H1 (cell line): ENCODE results near the gene SAG. TPM values are rescaled to one million over a fixed set of nuclear protein-coding genes. Genes with fewer than 3 reads are reported as not detected.
"Not testable (repeated sequence)": the region's sequence is repeated elsewhere in the genome, so short reads cannot be mapped to it uniquely, and the experiment has no call there.

Experiments
- CTCF ChIA-PET: fragments of 300-600 bp; sonication (Branson Sonifier 250); formaldehyde crosslinking; loops from one replicate; lab custom pipeline; 2021; ENCODE audit not compliant: partially characterized antibody; lab: Charles Lee
- POLR2A ChIA-PET: fragments of 300-600 bp; sonication (Branson Sonifier 250); formaldehyde crosslinking; loops from one replicate; lab custom pipeline; 2021; ENCODE audit warnings: inconsistent platforms; ENCODE audit not compliant: partially characterized antibody; lab: Charles Lee
- DNase-seq, 2 experiments: peaks; one replicate each; pipeline versions ENCODE4 v3.0.0 to v3.0.0-alpha.2; 2010 to 2022; ENCODE audit warnings: low spot score in 2 of 2, low read depth in 1 of 2, mixed read lengths in 1 of 2
- FAIRE-seq: peaks from 2 replicates; lab custom pipeline; 2011; peaks lifted over from hg19 to GRCh38; lab: Jason Lieb, UNC
- H2AFZ ChIP-seq: 2 replicates; pipeline ENCODE4 v1.8.1; 2012; ENCODE audit warnings: low read length, inconsistent platforms
- H2AK5ac ChIP-seq: 2 replicates; pipeline ENCODE4 v1.6.1; 2013; ENCODE audit warnings: low read depth, low read length
- H2BK120ac ChIP-seq: replicated peaks from 2 replicates; pipeline ENCODE3; 2013; ENCODE audit warnings: low read depth, low read length, inconsistent platforms
- H2BK12ac ChIP-seq: 2 replicates; pipeline ENCODE4 v1.6.1; 2013; ENCODE audit warnings: low read depth, low read length
- H2BK15ac ChIP-seq: 2 replicates; pipeline ENCODE4 v1.6.1; 2013; ENCODE audit warnings: low read length
- H2BK20ac ChIP-seq: 2 replicates; pipeline ENCODE4 v1.6.1; 2013; ENCODE audit warnings: low read length
- H2BK5ac ChIP-seq: 2 replicates; pipeline ENCODE4 v1.6.1; 2013; ENCODE audit warnings: low read depth, low read length
- H3K14ac ChIP-seq: 2 replicates; pipeline ENCODE4 v1.6.1; 2013; ENCODE audit warnings: inconsistent platforms; ENCODE audit not compliant: insufficient read length
- H3K18ac ChIP-seq: 2 replicates; pipeline ENCODE4 v1.6.1; 2013; ENCODE audit warnings: low read length; ENCODE audit errors: extremely low read depth
- H3K23ac ChIP-seq: 2 replicates; pipeline ENCODE4 v1.6.1; 2013; ENCODE audit warnings: inconsistent platforms; ENCODE audit not compliant: insufficient read length
- H3K23me2 ChIP-seq: 2 replicates; pipeline ENCODE4 v1.6.1; 2013; ENCODE audit warnings: low read depth, low read length
- H3K27ac ChIP-seq: 2 replicates; pipeline ENCODE4 v1.6.1; 2011; ENCODE audit warnings: low read depth, low read length, inconsistent platforms
- H3K27me3 ChIP-seq, 4 experiments: replicated peaks in 1 of 4; 1 replicate in 1 of 4; 2 replicates in 3 of 4; pipeline versions ENCODE4 v1.6.1 to v1.8.1; 2011 to 2013; ENCODE audit warnings: low read length in 3 of 4, mild to moderate bottlenecking in 3 of 4, inconsistent platforms in 2 of 4, mixed read lengths in 2 of 4, moderate library complexity in 1 of 4; ENCODE audit not compliant: control insufficient read depth in 3 of 4, insufficient read depth in 3 of 4; ENCODE audit errors: extremely low read depth in 1 of 4
- H3K36me3 ChIP-seq, 4 experiments: 2 replicates each; pipeline versions ENCODE4 v1.6.1 to v1.8.1; 2011 to 2013; ENCODE audit warnings: mild to moderate bottlenecking in 4 of 4, low read length in 3 of 4, moderate library complexity in 2 of 4, control low read depth in 1 of 4, inconsistent platforms in 1 of 4; ENCODE audit not compliant: insufficient read depth in 4 of 4, control insufficient read depth in 2 of 4
- H3K4ac ChIP-seq: replicated peaks from 2 replicates; pipeline ENCODE3; 2013; ENCODE audit warnings: low read length, low read depth, mixed read lengths, inconsistent platforms; ENCODE audit not compliant: insufficient read length
- H3K4me1 ChIP-seq, 4 experiments: replicated peaks in 1 of 4; 1 replicate in 1 of 4; 2 replicates in 3 of 4; pipeline versions ENCODE4 v1.6.1 to v1.8.1; 2011 to 2013; ENCODE audit warnings: low read length in 3 of 4, inconsistent platforms in 2 of 4, mixed read lengths in 1 of 4; ENCODE audit not compliant: insufficient read depth in 4 of 4, control insufficient read depth in 3 of 4
- H3K4me2 ChIP-seq, 2 experiments: 2 replicates each; pipeline versions ENCODE4 v1.6.1 to v1.8.1; 2011 to 2013; ENCODE audit warnings: low read depth in 2 of 2, low read length in 2 of 2, control low read depth in 1 of 2, inconsistent platforms in 1 of 2, mild to moderate bottlenecking in 1 of 2; ENCODE audit not compliant: insufficient read depth in 1 of 2
- H3K4me3 ChIP-seq, 4 experiments: fragments of 200-600, 300-600 bp in 1 of 4; sonication (generic), shearing (Covaris generic), sonication (Bioruptor Twin) in 1 of 4; 2 replicates each; pipeline versions ENCODE4 v1.5.1 to v1.8.1; 2011 to 2016; ENCODE audit warnings: low read length in 4 of 4, low read depth in 3 of 4, control low read depth in 2 of 4, inconsistent platforms in 2 of 4, mild to moderate bottlenecking in 2 of 4, mixed read lengths in 1 of 4, moderate library complexity in 1 of 4; ENCODE audit not compliant: insufficient read depth in 2 of 4; ENCODE audit errors: extremely low read depth in 1 of 4
- H3K56ac ChIP-seq: replicated peaks from 2 replicates; pipeline ENCODE3; 2013; ENCODE audit warnings: low read depth, mild to moderate bottlenecking, mixed read lengths, low read length, inconsistent platforms; ENCODE audit not compliant: insufficient read length
- H3K79me1 ChIP-seq: 2 replicates; pipeline ENCODE4 v1.6.1; 2013; ENCODE audit warnings: low read depth, low read length, control low read depth
- H3K79me2 ChIP-seq, 2 experiments: 2 replicates each; pipeline versions ENCODE4 v1.6.1 to v1.8.1; 2012 to 2013; ENCODE audit warnings: low read length in 2 of 2, mild to moderate bottlenecking in 2 of 2, inconsistent platforms in 1 of 2; ENCODE audit not compliant: insufficient read depth in 2 of 2, control insufficient read depth in 1 of 2
- H3K9ac ChIP-seq, 4 experiments: replicated peaks in 1 of 4; 1 replicate in 1 of 4; 2 replicates in 3 of 4; pipeline versions ENCODE4 v1.6.1 to v1.8.1; 2011 to 2013; ENCODE audit warnings: low read depth in 3 of 4, low read length in 3 of 4, control low read depth in 2 of 4, mild to moderate bottlenecking in 2 of 4, moderate library complexity in 2 of 4, inconsistent platforms in 1 of 4; ENCODE audit errors: extremely low read depth in 1 of 4
- H3K9me3 ChIP-seq, 2 experiments: 2 replicates each; pipeline versions ENCODE4 v1.6.1 to v1.8.1; 2012 to 2013; ENCODE audit warnings: mild to moderate bottlenecking in 2 of 2, moderate library complexity in 2 of 2, control low read depth in 1 of 2, inconsistent platforms in 1 of 2, low read depth in 1 of 2, low read length in 1 of 2, mixed read lengths in 1 of 2; ENCODE audit not compliant: insufficient read depth in 2 of 2
- H4K20me1 ChIP-seq, 2 experiments: replicated peaks in 1 of 2; 2 replicates each; pipeline versions ENCODE3 to v1.8.1; 2011 to 2013; ENCODE audit warnings: inconsistent platforms in 2 of 2, low read length in 2 of 2, mild to moderate bottlenecking in 1 of 2; ENCODE audit not compliant: insufficient read depth in 2 of 2, control insufficient read depth in 1 of 2
- H4K5ac ChIP-seq: 2 replicates; pipeline ENCODE4 v1.6.1; 2013; ENCODE audit warnings: low read length, low read depth, mixed read lengths, inconsistent platforms; ENCODE audit not compliant: insufficient read length
- H4K8ac ChIP-seq: 2 replicates; pipeline ENCODE4 v1.8.0; 2013; ENCODE audit warnings: mild to moderate bottlenecking, moderate library complexity, low read length, inconsistent platforms; ENCODE audit not compliant: insufficient read depth; ENCODE audit errors: extremely low read depth
- H4K91ac ChIP-seq: replicated peaks from 2 replicates; pipeline ENCODE3; 2013; ENCODE audit warnings: low read length, mixed read lengths, inconsistent platforms; ENCODE audit not compliant: insufficient read length
- WGBS, 2 experiments: shearing (Covaris generic) in 1 of 2; methylation state at CpG; one replicate each; pipeline versions ENCODE4 v1.1.6 to v1.1.7; 2013 to 2015; ENCODE audit warnings: low lambda C conversion rate in 2 of 2, mixed read lengths in 2 of 2, inconsistent platforms in 1 of 2, low coverage in 1 of 2, missing lambda C conversion rate in 1 of 2; ENCODE audit not compliant: insufficient replicate concordance in 2 of 2, insufficient coverage in 1 of 2, insufficient read length in 1 of 2; ENCODE audit errors: extremely low coverage in 1 of 2, missing lambda C conversion rate in 1 of 2; 5-methylcytosine and 5-hydroxymethylcytosine counted together
- polyA plus RNA-seq, 7 experiments: library from polyadenylated mRNA; depleted of rRNA in 3 of 7; stranded (reverse) in 5 of 7; unstranded in 2 of 7; fragments of >200 nt in 5 of 7; fragments of 200-250 nt in 2 of 7; gene quantifications; 1 replicate in 5 of 7; 2 replicates in 1 of 7; 4 replicates in 1 of 7; pipeline versions ENCODE4 v1.2.1 to v1.2.3, GENCODE V29; 2011 to 2013; ENCODE audit warnings: missing spikeins in 2 of 7, mixed read lengths in 2 of 7
- total RNA-seq: library from RNA; stranded (reverse); fragmentation: NEBNext Ultra II Directional; extraction: Animal tissue kit (Norgen Biotek cat#: 25700); gene quantifications from 2 replicates; pipeline ENCODE4 v1.2.1, GENCODE V29; 2021

The SAG gene
- total and polyA plus RNA-seq, 2 of the 8 experiments (the other 6 are each of a cell fraction or from before 2014, with no cell fraction given): not detected

DNA sequence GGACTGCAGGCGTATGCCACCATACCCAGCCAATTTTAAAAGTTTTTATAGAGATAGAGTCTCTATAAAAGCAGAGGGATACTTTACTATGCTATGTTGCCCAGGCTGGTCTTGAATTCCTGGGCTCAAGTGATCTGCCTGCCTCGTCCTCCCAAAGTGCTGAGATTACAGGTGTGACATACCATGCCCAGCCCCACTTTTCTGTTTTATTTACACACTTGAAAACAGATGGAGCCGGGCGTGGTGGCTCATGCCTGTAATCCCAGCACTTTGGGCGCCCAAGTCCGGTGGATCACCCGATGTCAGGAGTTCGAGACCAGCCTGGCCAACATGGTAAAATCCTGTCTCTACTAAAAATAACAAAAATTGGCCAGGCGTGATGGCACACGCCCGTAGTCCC, 67.2 kb downstream of the SAG start:
- H4K91ac ChIP-seq, POLR2A ChIA-PET, H2AFZ ChIP-seq, H3K4me1 ChIP-seq, DNase-seq, H2BK12ac ChIP-seq, H2BK15ac ChIP-seq, H2BK5ac ChIP-seq, H4K20me1 ChIP-seq, H3K27me3 ChIP-seq, H3K18ac ChIP-seq, H3K4ac ChIP-seq, H3K4me2 ChIP-seq, H3K14ac ChIP-seq, FAIRE-seq, H3K23ac ChIP-seq, H3K56ac ChIP-seq, H3K9me3 ChIP-seq, H4K8ac ChIP-seq, H3K4me3 ChIP-seq, H3K9ac ChIP-seq, H3K36me3 ChIP-seq, H3K79me1 ChIP-seq, H4K5ac ChIP-seq, H2AK5ac ChIP-seq, H3K27ac ChIP-seq, H3K79me2 ChIP-seq, H3K23me2 ChIP-seq, H2BK120ac ChIP-seq, H2BK20ac ChIP-seq: not testable (repeated sequence)
- CTCF ChIA-PET: interaction anchor here (2.1 kb wide), 1 partner anchor 9 kb away, joined by 4 read pairs; no protein-coding TSS in a partner anchor
- WGBS, 2 experiments: 93% methylated on average over 11 of the region's 11 CpGs; no CpG with 5 or more reads in 1 of the 2 experiments
